Stomach smooth muscle (tissue), 2 donors: Measurements from ENCODE around the gene SLC8A1.
A peak's percentile ranks its signal among the peaks of the same experiment; 100 is the strongest.

Source experiments
- H3K27ac ChIP-seq: one replicate; pipeline ENCODE4 v1.7.0; 2013; ENCODE audit warnings: mild to moderate bottlenecking, low read length, inconsistent platforms
- H3K27me3 ChIP-seq, 2 donors: one replicate each; pipeline ENCODE4 v1.7.0; 2013; ENCODE audit warnings: low read length in 2 of 2; ENCODE audit not compliant: insufficient read depth in 2 of 2, control insufficient read depth in 1 of 2
- H3K36me3 ChIP-seq, 2 donors: one replicate each; pipeline ENCODE4 v1.7.0; 2013; ENCODE audit warnings: low read length in 2 of 2; ENCODE audit not compliant: control insufficient read depth in 2 of 2, insufficient read depth in 2 of 2
- H3K4me1 ChIP-seq: one replicate; pipeline ENCODE4 v1.7.0; 2013; ENCODE audit warnings: low read length; ENCODE audit not compliant: control insufficient read depth, insufficient read depth
- H3K4me3 ChIP-seq, 2 donors: one replicate each; pipeline ENCODE4 v1.7.0; 2013; ENCODE audit warnings: low read length in 2 of 2
- H3K9ac ChIP-seq, 2 donors: one replicate each; pipeline ENCODE4 v1.7.0; 2013; ENCODE audit warnings: low read length in 2 of 2, mild to moderate bottlenecking in 1 of 2
- H3K9me3 ChIP-seq, 2 donors: one replicate each; pipeline ENCODE4 v1.7.0; 2013; ENCODE audit warnings: low read length in 2 of 2; ENCODE audit not compliant: control insufficient read depth in 2 of 2
- donor health status: healthy.
- donor health status: Pancreatic carcinoma.

The SLC8A1 gene

DNA sequence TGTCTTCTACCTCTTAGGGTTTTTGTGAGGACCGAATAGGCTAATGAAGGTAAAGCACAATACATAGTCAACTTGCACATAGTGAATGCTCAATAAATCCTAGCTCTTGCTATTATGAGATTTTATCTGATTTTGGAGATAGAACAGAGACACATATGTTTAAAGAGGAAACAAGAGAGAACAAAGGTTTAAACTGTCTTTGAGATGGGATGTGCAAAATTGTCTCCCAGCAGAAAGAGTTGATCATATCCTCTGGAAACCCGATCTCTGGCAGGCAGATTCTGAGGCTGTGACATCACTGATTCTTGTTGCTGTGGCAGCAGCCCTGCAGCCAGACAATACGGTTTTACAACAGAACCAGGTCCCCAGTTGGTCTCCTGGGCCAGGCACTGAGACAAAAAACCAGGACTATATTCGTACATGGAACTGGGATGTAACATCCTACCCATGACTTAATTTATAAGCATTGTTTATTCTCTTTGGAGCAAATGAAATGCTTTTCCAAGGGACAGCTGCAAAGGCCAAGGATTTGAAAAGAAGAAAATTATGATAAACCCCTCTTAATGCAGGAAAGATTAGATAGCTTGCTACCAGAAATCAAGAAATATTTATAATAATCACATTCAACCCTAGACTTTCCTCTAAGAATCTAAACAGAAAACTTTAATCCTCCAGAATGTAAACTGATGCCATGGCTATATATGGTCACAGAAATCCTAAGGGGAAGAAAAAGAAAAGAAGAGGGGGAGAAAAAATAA is 80.2 kb downstream of the SLC8A1 start:
- no peak overlapping the region for H3K4me3 ChIP-seq
- no peaks in the 10 kb centered on the region for H3K27me3 ChIP-seq
- H3K27ac ChIP-seq: peak overlapping the region; percentile 76
- no peaks in the 10 kb centered on the region for H3K9me3 ChIP-seq
- peaks cover 16% of the 10 kb centered on the region for H3K4me1 ChIP-seq
- peak overlapping the region; percentile 3 to 4 for H3K9ac ChIP-seq
- H3K36me3 ChIP-seq: no peaks in the 10 kb centered on the region

DNA sequence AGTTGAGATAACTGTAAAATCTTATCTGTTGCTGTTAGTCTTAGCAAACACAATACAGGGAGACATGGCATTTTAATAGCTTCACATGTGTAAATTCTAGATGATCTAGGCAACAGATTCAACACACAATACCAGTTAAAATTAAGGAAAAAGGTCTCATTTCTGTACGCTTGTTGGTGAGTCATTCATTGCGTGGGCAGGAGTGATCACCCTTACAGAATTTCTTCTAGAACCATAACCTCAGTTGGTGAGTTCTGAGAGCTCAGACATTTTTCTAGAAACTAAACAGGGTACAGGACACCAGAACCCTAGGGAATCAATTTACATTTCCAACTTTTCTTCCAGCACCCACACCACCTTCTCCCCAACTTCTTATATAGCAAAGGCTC is 81.9 kb downstream of the SLC8A1 start:
- Histone ChIP-seq H3K27ac (peak overlapping the region; percentile 18), H3K36me3 (no peaks in the 10 kb centered on the region), H3K4me3 (no peak overlapping the region), H3K27me3 (no peaks in the 10 kb centered on the region), H3K9ac (no peak overlapping the region), H3K9me3 (no peaks in the 10 kb centered on the region), H3K4me1 (peaks cover 16% of the 10 kb centered on the region)

DNA sequence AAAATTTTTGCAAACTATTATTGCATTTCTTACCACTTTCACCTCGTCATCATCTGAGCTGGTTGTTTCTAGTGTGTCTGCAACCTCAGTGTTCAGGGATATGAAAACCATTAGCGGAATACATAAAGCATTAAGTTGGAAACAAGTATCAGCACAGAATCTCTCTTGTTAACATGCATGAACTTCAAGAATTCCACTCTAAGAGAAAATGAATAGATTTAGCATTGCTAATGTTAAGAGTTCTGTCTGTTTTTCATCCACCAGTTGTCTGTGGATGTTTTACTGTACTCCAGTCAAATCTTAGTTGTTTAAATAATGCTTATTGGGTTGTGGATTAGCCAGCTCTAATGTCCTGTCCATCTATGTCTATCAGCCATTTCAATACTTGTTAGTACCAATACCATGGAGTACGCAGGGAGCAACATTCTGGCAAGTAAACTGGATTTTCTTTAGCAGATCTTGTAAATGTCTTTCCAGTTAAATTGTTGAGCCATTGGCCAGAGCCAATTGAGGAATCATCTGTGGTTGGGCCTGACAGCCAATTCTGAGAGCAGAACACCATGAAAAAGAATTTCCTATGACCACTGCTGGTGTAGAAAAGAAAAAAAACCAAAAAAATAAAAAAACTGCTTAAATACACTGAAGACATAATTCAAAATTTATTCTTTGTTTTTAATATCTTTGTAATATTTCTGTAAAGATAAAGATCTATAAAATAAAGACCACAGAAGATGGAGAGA is 82.5 kb downstream of the SLC8A1 start:
- H3K4me3 ChIP-seq: no peak overlapping the region
- H3K27me3 ChIP-seq: no peaks in the 10 kb centered on the region
- H3K27ac ChIP-seq: peak overlapping the region; percentile 7
- no peak overlapping the region for H3K9ac ChIP-seq
- no peaks in the 10 kb centered on the region for H3K9me3 ChIP-seq
- H3K4me1 ChIP-seq: peaks cover 16% of the 10 kb centered on the region
- H3K36me3 ChIP-seq: no peaks in the 10 kb centered on the region

DNA sequence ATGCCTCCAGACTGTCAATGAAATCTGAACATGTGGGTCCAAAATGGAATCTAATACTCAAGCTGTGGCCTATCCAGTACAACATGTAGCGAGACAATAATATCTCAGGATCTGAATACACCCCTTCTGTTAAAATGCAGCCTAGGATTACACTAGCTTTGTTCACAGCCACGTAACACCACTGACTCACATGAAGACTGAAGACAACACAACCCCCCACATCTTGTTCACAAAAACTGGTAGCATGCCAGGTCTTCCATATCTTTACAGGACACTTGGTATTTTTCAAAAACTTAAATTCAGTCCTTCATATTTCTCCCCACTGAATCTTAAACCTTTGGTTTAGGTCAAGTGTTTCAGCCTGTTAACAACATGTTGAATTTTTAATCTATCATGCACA is 84.2 kb downstream of the SLC8A1 start:
- Histone ChIP-seq H3K27me3 (no peaks in the 10 kb centered on the region), H3K36me3 (no peaks in the 10 kb centered on the region), H3K4me3 (no peak overlapping the region), H3K4me1 (peaks cover 11% of the 10 kb centered on the region), H3K27ac (no peak overlapping the region), H3K9me3 (no peaks in the 10 kb centered on the region), H3K9ac (no peak overlapping the region)

DNA sequence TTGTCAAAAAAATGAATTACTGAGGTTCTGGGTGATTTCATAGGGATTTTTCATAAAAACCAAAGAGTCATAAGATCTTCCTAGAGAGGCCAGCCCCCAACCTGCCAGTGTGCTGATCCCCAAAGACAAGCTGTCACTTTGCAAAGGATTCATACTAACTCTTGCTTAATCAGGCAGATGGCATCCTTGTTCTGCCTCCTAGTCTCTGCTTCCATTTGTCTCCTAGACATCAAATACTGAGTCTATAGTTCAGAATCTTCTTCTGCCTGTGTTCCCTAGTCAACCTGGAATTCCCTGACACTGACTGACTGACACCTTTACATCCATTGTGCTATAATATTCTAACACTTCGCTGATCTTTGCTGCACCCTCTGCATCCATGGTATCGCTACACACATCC is 84.9 kb downstream of the SLC8A1 start:
- Histone ChIP-seq H3K27me3 (no peaks in the 10 kb centered on the region), H3K27ac (no peak overlapping the region), H3K4me1 (peaks cover 11% of the 10 kb centered on the region), H3K4me3 (no peak overlapping the region), H3K9me3 (no peaks in the 10 kb centered on the region), H3K36me3 (no peaks in the 10 kb centered on the region), H3K9ac (no peak overlapping the region)

DNA sequence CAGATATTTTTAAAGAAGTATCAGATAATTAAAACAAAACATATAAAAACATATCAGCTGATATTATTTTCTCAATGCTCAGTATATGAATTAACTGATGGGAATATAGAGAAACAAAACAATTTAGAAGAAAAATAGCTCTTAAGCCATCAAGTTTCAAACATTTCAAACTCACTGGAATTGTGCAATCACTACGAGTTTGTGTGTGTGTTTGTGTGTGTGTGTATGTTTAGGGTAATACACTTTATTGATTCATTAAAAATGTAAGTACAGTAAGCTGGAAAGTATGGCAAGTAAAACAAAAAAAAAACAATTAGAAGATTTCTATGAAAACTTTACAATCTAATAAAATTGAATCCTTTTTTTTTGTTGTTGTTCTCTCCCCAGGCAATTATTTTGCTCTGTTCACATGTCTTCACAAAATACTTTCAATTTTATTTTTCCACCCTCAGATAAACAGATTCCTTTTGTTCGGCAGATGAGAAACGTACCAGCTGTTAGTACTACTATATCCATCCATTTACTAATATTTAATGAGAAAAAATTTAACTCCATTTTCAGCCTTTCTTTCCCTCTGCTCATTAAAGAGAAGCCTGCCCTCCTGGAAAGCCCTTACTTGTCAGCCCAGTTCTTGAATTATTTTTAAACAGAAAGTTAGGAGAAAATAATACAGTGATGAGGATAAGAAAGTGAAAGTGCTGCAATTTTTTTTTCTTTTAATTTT is 87.6 kb downstream of the SLC8A1 start:
- H3K4me1 ChIP-seq: peaks cover 8% of the 10 kb centered on the region
- peak overlapping the region; percentile 62 to 65 for H3K9ac ChIP-seq
- no peaks in the 10 kb centered on the region for H3K9me3 ChIP-seq
- peak overlapping the region; percentile 41 to 52 for H3K4me3 ChIP-seq
- peak overlapping the region; percentile 46 for H3K27ac ChIP-seq
- no peaks in the 10 kb centered on the region for H3K36me3 ChIP-seq
- no peaks in the 10 kb centered on the region for H3K27me3 ChIP-seq

DNA sequence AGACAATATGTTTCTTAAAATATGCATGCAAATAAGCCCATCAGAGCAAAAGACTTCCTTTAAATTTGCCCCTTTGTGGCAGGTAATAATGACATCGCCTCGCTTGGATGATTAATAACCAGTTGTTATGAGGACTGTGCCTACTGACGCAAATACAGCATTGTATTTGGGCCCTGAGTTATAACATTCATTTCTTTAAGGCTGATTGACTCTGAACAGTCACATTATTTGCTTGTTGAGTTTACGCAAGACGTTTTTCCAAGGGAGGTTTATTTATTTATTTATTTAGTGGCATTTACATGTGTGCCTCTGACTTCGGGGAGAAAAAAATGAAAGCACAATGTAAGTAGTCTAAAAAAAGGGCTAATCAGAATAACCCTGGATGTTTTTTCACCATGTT is 88.3 kb downstream of the SLC8A1 start:
- peak overlapping the region; percentile 52 to 62 for H3K4me3 ChIP-seq
- H3K4me1 ChIP-seq: peaks cover 8% of the 10 kb centered on the region
- no peaks in the 10 kb centered on the region for H3K27me3 ChIP-seq
- H3K9ac ChIP-seq: peak overlapping the region; percentile 0 to 62
- H3K27ac ChIP-seq: peak overlapping the region; percentile 46
- H3K9me3 ChIP-seq: no peaks in the 10 kb centered on the region
- no peaks in the 10 kb centered on the region for H3K36me3 ChIP-seq

DNA sequence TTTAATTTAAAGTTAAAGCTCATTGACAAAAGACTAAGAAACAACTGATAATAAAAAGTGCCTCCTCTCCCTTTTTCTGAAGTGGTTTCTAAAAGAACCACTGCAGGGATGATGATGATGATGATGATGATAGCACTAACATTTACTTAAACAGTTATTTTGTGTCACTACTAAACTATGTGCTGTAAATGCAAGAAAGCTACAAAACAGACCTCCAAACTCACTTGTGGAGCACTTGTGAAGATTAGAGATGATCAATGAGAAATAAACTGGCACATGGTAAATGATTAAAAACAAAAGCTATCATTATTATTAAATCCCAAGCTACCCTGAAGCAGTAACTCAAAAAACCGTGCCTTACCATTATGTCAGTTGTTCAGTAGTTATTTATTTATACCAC is 88.7 kb downstream of the SLC8A1 start:
- Histone ChIP-seq H3K4me3 (peak overlapping the region; percentile 52 to 62), H3K27me3 (no peaks in the 10 kb centered on the region), H3K4me1 (peaks cover 8% of the 10 kb centered on the region), H3K27ac (peak overlapping the region; percentile 46), H3K36me3 (no peaks in the 10 kb centered on the region), H3K9me3 (no peaks in the 10 kb centered on the region), H3K9ac (peak overlapping the region; percentile 0 to 62)

DNA sequence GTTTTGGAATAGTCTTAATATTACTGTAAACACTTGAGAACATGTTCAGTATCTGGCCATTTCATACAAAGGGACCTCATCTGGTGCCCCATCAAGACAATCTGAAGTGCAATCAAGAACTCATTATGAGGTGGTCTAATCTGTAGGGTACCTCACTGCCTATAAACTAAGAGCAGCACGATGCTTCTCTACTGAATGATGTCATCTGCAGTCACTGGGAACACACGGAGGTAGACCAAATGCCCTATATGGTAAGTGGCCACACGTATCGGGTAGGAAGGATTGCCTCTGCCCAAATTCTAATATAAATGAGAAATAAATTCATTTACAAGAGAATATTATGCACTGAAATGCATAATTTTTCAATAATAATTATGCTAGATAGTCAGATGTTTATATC is 90.4 kb downstream of the SLC8A1 start:
- H3K9me3 ChIP-seq: no peaks in the 10 kb centered on the region
- H3K4me1 ChIP-seq: peaks cover 18% of the 10 kb centered on the region
- H3K36me3 ChIP-seq: no peaks in the 10 kb centered on the region
- no peaks in the 10 kb centered on the region for H3K27me3 ChIP-seq
- peak overlapping the region; percentile 66 for H3K27ac ChIP-seq
- no peak overlapping the region for H3K9ac ChIP-seq
- no peak overlapping the region for H3K4me3 ChIP-seq

DNA sequence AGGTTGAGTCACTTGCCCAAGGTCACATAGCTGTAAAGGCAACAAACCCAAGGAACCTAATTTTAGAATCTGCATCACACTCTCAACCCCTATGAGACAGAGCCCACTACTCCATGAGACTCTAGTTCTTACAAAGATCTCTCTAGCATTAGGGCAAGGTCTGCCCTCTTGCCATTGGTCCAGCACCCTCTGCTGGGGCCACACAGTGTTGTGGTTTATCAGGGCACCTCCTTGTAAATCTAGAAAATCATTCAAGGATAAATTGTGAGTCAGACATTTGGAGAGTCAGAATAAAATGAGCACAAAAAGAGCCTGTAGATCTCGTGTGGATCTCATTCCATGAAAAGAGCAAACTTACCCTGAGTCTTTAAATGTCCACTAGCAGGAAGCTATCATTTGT is 91.2 kb downstream of the SLC8A1 start:
- Histone ChIP-seq H3K9ac (no peak overlapping the region), H3K27ac (peak overlapping the region; percentile 66), H3K4me1 (peaks cover 19% of the 10 kb centered on the region), H3K4me3 (no peak overlapping the region), H3K27me3 (no peaks in the 10 kb centered on the region), H3K9me3 (no peaks in the 10 kb centered on the region), H3K36me3 (no peaks in the 10 kb centered on the region)
